MG63 (cell line): ENCODE measurements around the gene HUS1. TPM values are rescaled to one million over a fixed set of nuclear protein-coding genes. Genes with fewer than 3 reads are reported as not detected.
"Not testable (repeated sequence)": the region's sequence is repeated elsewhere in the genome, so short reads cannot be mapped to it uniquely, and the experiment has no call there.

Experiments used
- DNase-seq: peaks from one replicate; pipeline ENCODE4 v3.0.0-alpha.2; 2020
- H3K27me3 ChIP-seq: fragments of 250-450 bp; sonication (Bioruptor Pico); 2 replicates; pipeline ENCODE4 v1.5.1; 2020; ENCODE audit warnings: mild to moderate bottlenecking, moderate library complexity
- H3K36me3 ChIP-seq: fragments of 250-450 bp; sonication (Bioruptor Pico); 2 replicates; pipeline ENCODE4 v1.5.1; 2020; ENCODE audit warnings: mild to moderate bottlenecking, moderate library complexity
- H3K4me3 ChIP-seq: fragments of 250-450 bp; sonication (Bioruptor Pico); 2 replicates; pipeline ENCODE4 v1.5.1; 2020; ENCODE audit warnings: mild to moderate bottlenecking, moderate library complexity
- H3K9me3 ChIP-seq: fragments of 250-450 bp; sonication (Bioruptor Pico); 2 replicates; pipeline ENCODE4 v1.5.1; 2020; ENCODE audit warnings: mild to moderate bottlenecking, moderate library complexity
- total RNA-seq: library from RNA; depleted of rRNA; stranded (reverse); fragments of >200 nt; shearing (Covaris generic); gene quantifications from 2 replicates; pipeline ENCODE4 v1.2.3, GENCODE V29; 2014; ENCODE audit warnings: low replicate concordance; rRNA removed

The HUS1 gene
- total RNA-seq, 1 experiment from 2014 or later: 3.1 TPM

GRCh38 chr7:47916514-47916913 lies 62.9 kb downstream of the HUS1 start:
- H3K27me3 ChIP-seq, DNase-seq, H3K36me3 ChIP-seq: not testable (repeated sequence)

DNA sequence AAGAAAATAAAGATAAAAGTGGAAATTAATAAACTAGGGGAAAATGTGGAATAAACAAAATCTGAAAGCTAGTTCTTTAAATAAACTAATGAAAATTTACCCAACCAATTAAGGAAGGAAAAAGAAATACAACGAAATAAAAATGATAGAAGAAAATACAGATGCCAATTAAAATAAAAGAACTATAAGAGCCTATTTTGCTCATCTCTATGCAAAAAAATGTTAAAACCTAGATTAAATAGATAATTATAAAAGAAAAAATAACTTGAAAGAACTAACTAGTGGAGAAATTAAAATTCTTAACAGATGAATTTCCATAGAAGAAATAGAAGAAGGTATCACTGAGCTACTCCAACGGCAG lies 63.8 kb downstream of the HUS1 start:
- Histone ChIP-seq H3K4me3 (no peak overlapping the region), H3K36me3 (no peaks in the 10 kb centered on the region), H3K27me3 (no peaks in the 10 kb centered on the region), H3K9me3 (no peaks in the 10 kb centered on the region; the same call in 1 of the 2 replicates)
- no peak for DNase-seq

More at GRCh38 chr7:47916514-47916913, 62.9 kb downstream of the HUS1 start:
- H3K4me3 ChIP-seq, H3K9me3 ChIP-seq: not testable (repeated sequence)

DNA sequence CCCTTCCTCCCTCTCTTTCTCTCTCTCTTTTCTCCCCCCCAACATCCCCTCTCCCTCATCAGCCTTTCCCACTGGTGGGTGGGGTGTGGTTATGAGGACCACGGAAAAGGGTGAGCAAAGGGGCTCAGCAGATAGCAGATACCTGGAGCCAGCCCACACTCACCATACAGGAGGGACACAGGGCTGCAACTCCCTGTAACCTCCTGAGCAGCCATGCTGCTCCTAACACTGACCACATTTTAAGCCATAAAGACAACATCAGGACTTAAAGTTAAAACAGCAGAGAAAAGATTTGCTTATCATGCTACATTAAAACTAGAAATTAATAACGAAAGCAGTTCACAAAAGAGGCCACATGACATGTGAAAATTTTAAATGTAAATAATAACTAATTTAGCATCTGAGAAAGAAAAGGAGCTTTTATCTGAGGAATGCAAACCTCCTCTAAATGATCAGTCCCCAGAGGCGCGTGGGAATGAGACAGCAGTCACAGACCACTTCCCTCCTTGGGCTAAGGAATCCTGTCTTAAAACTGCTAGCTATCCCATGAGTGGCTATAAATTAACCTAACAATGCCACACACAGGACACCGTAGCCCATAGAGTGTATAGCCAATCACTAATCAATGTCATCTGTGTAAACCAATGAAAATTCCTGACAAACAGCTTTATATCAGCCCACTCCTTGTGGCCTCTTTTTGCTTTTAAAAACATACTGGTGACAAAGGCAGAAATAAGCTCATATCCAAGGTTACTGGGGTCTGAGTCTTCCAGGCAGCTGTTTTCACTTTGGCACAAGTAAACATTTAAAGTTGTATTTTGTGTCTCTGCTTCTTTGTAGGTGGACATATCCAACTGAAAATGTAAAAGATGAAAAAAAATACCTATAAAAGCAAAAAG lies 64.4 kb downstream of the HUS1 start:
- Histone ChIP-seq H3K27me3 (no peaks in the 10 kb centered on the region), H3K9me3 (no peaks in the 10 kb centered on the region; the same call in 1 of the 2 replicates), H3K36me3 (no peaks in the 10 kb centered on the region), H3K4me3 (no peak overlapping the region)
- DNase-seq: no peak

Other genes with a start within 250 kb of the HUS1 start
- 0.13 and 0.79 TPM in 2 replicates for gene PKD1L1, start 31.1 kb downstream of the HUS1 start, total RNA-seq
- not detected in 2 replicates for gene SUN3, start 49.5 kb upstream of the HUS1 start, total RNA-seq
- 0.23 TPM in 1 of 2 replicates, not detected in the other for gene C7orf57, start 55.9 kb upstream of the HUS1 start, total RNA-seq
- 4.9 and 6.2 TPM in 2 replicates for gene UPP1, start 109.7 kb upstream of the HUS1 start, total RNA-seq
- not detected in 2 replicates for gene ABCA13, start 191.8 kb upstream of the HUS1 start, total RNA-seq